Neural cell (in vitro differentiated cells): ENCODE results near the gene TMEM94.

Source experiments
- CTCF ChIP-seq: fragments of 450-650 bp; IDR thresholded peaks from 2 replicates; pipeline ENCODE4 v1.5.1; 2014; ENCODE audit warnings: antibody characterized with exemption, mild to moderate bottlenecking, moderate library complexity; ENCODE audit not compliant: poor library complexity, severe bottlenecking
- EZH2 ChIP-seq: fragments of 200-600, 300-800 bp; shearing (Covaris generic), sonication (generic); IDR thresholded peaks from 2 replicates; pipeline ENCODE4 v1.6.1; 2014; ENCODE audit warnings: antibody characterized with exemption, low read length, borderline replicate concordance, mild to moderate bottlenecking; ENCODE audit not compliant: insufficient read depth, poor library complexity, severe bottlenecking
- POLR2AphosphoS5 ChIP-seq: IDR thresholded peaks from 2 replicates; pipeline ENCODE4 v1.6.1; 2012
- RAD21 ChIP-seq: fragments of 450-650 bp; conservative IDR thresholded peaks from 2 replicates; pipeline ENCODE4 v1.6.1; 2014; ENCODE audit warnings: antibody characterized with exemption, mild to moderate bottlenecking, moderate library complexity
- REST ChIP-seq: IDR thresholded peaks from 2 replicates; pipeline ENCODE4 v1.6.1; 2012; ENCODE audit warnings: borderline replicate concordance
- SMC3 ChIP-seq: fragments of 450-650 bp; conservative IDR thresholded peaks from 2 replicates; pipeline ENCODE4 v1.6.1; 2014; ENCODE audit warnings: antibody characterized with exemption, mild to moderate bottlenecking, moderate library complexity; ENCODE audit not compliant: poor library complexity

GRCh38 chr17:75473246-75473645 is 16.8 kb downstream of the TMEM94 start:
- TF ChIP-seq CTCF (no peak), RAD21 (no peak), EZH2 (no peak), REST (no peak), POLR2AphosphoS5 (no peak), SMC3 (no peak)
